ENCODE results near the gene STX8. TPM values are rescaled to one million over a fixed set of nuclear protein-coding genes. Genes with fewer than 3 reads are reported as not detected.
"Not testable (repeated sequence)": the region's sequence is repeated elsewhere in the genome, so short reads cannot be mapped to it uniquely, and the experiment has no call there.

The STX8 gene
- polyA plus RNA-seq (2014; cell fraction: cytosol; rRNA removed), result 50.9 and 65.2 TPM in 2 replicates
- 19.6 and 21.5 TPM in 2 replicates for polyA plus RNA-seq (2014; cell fraction: nucleus; rRNA removed)

- peak; percentile 88 for DNase-seq (ENCODE audit: low spot score)
Observed at GRCh38 chr17:9575381-9576101, at the start of gene STX8. TSS of gene STX8 (minus strand) at chr17:9575820. CDS start at chr17:9575808, 12 bp downstream.

- DNase-seq (ENCODE audit: low spot score), result no peak
Observed at GRCh38 chr17:9622961-9623360, 47.3 kb upstream of the STX8 start.

- no peak for DNase-seq (ENCODE audit: low spot score)
Observed at GRCh38 chr17:9615486-9615885, 39.9 kb upstream of the STX8 start.

GRCh38 chr17:9612006-9612405, 36.4 kb upstream of the STX8 start:
- no peak for DNase-seq (ENCODE audit: low spot score)

- DNase-seq (ENCODE audit: low spot score), result no peak
Observed at GRCh38 chr17:9611557-9611956, 35.9 kb upstream of the STX8 start.

- DNase-seq (ENCODE audit: low spot score), result not testable (repeated sequence)
Observed at GRCh38 chr17:9607058-9607457, 31.4 kb upstream of the STX8 start.

GRCh38 chr17:9606453-9606852, 30.8 kb upstream of the STX8 start:
- DNase-seq (ENCODE audit: low spot score), result no peak

GRCh38 chr17:9604583-9604982, 29.0 kb upstream of the STX8 start:
- not testable (repeated sequence) for DNase-seq (ENCODE audit: low spot score)

GRCh38 chr17:9598661-9599060, 23.0 kb upstream of the STX8 start:
- DNase-seq (ENCODE audit: low spot score), result no peak

- not testable (repeated sequence) for DNase-seq (ENCODE audit: low spot score)
Observed at GRCh38 chr17:9597638-9598037, 22.0 kb upstream of the STX8 start.

GRCh38 chr17:9594065-9594464, 18.4 kb upstream of the STX8 start:
- no peak for DNase-seq (ENCODE audit: low spot score)

- no peak for DNase-seq (ENCODE audit: low spot score)
Observed at GRCh38 chr17:9587969-9588656, 12.5 kb upstream of the STX8 start.

GRCh38 chr17:9577373-9577709, 1.7 kb upstream of the STX8 start:
- DNase-seq (ENCODE audit: low spot score), result no peak

GRCh38 chr17:9576521-9577372, 1.1 kb upstream of the STX8 start, which contains the start of gene CFAP52:
TSS of gene CFAP52 (plus strand) at chr17:9576642. CDS start at chr17:9576696, 54 bp downstream.
- DNase-seq (ENCODE audit: low spot score), result peak; percentile 75

GRCh38 chr17:9571201-9571600, 4.4 kb downstream of the STX8 start:
- DNase-seq (ENCODE audit: low spot score), result no peak

GRCh38 chr17:9568957-9569588, 6.5 kb downstream of the STX8 start:
- DNase-seq (ENCODE audit: low spot score), result no peak

GRCh38 chr17:9568004-9568403, 7.6 kb downstream of the STX8 start:
- no peak for DNase-seq (ENCODE audit: low spot score)

- DNase-seq (ENCODE audit: low spot score), result not testable (repeated sequence)
Observed at GRCh38 chr17:9566739-9567138, 8.9 kb downstream of the STX8 start.

- no peak for DNase-seq (ENCODE audit: low spot score)
Observed at GRCh38 chr17:9566067-9566466, 9.6 kb downstream of the STX8 start.

- no peak for DNase-seq (ENCODE audit: low spot score)
Observed at GRCh38 chr17:9564104-9564503, 11.5 kb downstream of the STX8 start.

GRCh38 chr17:9557857-9558256, 17.8 kb downstream of the STX8 start:
- no peak for DNase-seq (ENCODE audit: low spot score)
